ENCODE results near the gene VMAC. TPM values are rescaled to one million over a fixed set of nuclear protein-coding genes. Genes with fewer than 3 reads are reported as not detected.
A peak's percentile ranks its signal among the peaks of the same experiment; 100 is the strongest.

VMAC gene
- total and polyA plus RNA-seq, 2 of the 13 experiments (the other 11 are each of a cell fraction or from before 2014, with no cell fraction given) = 2.4 TPM

DNA sequence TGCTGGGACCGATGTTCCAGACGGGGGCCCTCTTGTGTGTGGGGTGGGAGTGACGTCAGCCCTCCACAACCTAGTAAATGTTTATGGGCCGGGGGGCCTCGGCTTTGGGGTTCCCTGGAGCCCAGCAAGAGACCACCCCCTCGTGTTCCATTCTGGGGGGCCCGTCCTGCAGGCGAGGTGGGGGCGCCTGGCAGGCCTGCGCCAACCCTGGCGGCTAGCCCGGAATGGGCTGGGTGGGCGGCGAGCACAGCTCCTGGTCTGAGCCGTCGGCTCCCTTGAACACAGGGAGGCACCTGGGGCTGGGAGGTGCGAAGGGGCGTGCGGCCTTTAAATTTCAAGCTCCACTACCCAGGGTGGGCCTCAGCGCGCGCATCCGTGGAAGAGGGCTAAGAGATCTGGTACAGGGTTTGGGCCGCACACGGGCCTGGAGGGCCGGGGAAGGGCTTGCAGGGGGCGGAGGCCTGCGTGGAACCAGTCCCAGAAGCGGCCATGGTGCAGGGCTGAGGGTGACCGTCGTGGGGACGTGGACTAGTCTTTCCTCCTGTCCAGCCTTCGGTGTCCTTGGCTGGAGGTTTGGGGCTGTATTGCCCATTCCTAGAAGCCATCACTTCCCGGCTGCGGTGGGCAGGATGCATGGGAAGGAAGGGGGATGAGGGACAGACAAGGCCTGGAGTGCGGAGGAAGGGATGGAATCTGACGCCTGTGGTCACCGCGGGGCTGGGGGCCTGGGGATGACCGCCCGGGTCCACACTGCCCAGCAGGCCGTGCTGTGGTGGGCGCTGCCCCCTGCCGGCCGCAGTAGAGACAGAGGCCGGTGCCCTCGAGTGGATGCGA is 12.5 kb upstream of the VMAC start (continued):
- TF ChIP-seq ZNF142 (CRISPR knock-in tag; IDR thresholded peaks at IDR 0.05) = no peak
- TF ChIP-seq CCDC6 (CRISPR knock-in tag; IDR thresholded peaks at IDR 0.05) = peak; percentile 65
- TF ChIP-seq EED (CRISPR knock-in tag; IDR thresholded peaks at IDR 0.05) = no peak
- no peak for TF ChIP-seq PTBP1 (IDR thresholded peaks at IDR 0.05; ENCODE audit: low read depth, low read length, poor library complexity, severe bottlenecking)
- peak; percentile 60 for TF ChIP-seq RBM22 (optimal IDR thresholded peaks at IDR 0.05; ENCODE audit: low read length)
- TF ChIP-seq FOXK2 (IDR thresholded peaks at IDR 0.05) = no peak
- TF ChIP-seq, protein P1, sequence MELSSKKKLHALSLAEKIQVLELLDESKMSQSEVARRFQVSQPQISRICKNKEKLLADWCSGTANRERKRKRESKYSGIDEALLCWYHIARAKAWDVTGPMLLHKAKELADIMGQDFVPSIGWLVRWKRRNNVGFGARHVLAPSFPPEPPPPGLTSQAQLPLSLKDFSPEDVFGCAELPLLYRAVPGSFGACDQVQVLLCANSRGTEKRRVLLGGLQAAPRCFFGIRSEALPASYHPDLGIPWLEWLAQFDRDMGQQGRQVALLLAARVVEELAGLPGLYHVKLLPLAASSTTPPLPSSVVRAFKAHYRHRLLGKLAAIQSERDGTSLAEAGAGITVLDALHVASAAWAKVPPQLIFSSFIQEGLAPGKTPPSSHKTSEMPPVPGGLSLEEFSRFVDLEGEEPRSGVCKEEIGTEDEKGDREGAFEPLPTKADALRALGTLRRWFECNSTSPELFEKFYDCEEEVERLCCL (CRISPR knock-in tag; IDR thresholded peaks at IDR 0.05; ENCODE audit: borderline replicate concordance) = no peak; the same call in 1 of the 2 replicates
- peak; percentile 95 for TF ChIP-seq ZNF263 (CRISPR knock-in tag; IDR thresholded peaks at IDR 0.05)
- no peak for TF ChIP-seq ZNF703 (CRISPR knock-in tag; IDR thresholded peaks at IDR 0.05; ENCODE audit: borderline replicate concordance)
- no peak for TF ChIP-seq HOXD1 (CRISPR knock-in tag; IDR thresholded peaks at IDR 0.05)
- TF ChIP-seq, protein P2, sequence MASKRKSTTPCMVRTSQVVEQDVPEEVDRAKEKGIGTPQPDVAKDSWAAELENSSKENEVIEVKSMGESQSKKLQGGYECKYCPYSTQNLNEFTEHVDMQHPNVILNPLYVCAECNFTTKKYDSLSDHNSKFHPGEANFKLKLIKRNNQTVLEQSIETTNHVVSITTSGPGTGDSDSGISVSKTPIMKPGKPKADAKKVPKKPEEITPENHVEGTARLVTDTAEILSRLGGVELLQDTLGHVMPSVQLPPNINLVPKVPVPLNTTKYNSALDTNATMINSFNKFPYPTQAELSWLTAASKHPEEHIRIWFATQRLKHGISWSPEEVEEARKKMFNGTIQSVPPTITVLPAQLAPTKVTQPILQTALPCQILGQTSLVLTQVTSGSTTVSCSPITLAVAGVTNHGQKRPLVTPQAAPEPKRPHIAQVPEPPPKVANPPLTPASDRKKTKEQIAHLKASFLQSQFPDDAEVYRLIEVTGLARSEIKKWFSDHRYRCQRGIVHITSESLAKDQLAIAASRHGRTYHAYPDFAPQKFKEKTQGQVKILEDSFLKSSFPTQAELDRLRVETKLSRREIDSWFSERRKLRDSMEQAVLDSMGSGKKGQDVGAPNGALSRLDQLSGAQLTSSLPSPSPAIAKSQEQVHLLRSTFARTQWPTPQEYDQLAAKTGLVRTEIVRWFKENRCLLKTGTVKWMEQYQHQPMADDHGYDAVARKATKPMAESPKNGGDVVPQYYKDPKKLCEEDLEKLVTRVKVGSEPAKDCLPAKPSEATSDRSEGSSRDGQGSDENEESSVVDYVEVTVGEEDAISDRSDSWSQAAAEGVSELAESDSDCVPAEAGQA (IDR thresholded peaks at IDR 0.05; ENCODE audit: low read depth) = no peak
- TF ChIP-seq, protein P2 (CRISPR knock-in tag; IDR thresholded peaks at IDR 0.05; ENCODE audit: borderline replicate concordance) = no peak
- 0 out of 2 replicates have a peak, but pooled peaks have one; percentile 15 for TF ChIP-seq SETDB1 (CRISPR knock-in tag; IDR thresholded peaks at IDR 0.05; ENCODE audit: borderline replicate concordance)
- no peak for TF ChIP-seq ZNF572 (CRISPR knock-in tag; IDR thresholded peaks at IDR 0.05)
- peak; percentile 49; the same call in 1 of the 2 replicates for TF ChIP-seq PHF8 (CRISPR knock-in tag; IDR thresholded peaks at IDR 0.05)
